HG03558 (cell line): ENCODE data around the gene IBA57.
"Not testable (repeated sequence)": the region's sequence is repeated elsewhere in the genome, so short reads cannot be mapped to it uniquely, and the experiment has no call there.

Experiments
- ATAC-seq: cut with Tn5 transposase; IDR thresholded peaks from one replicate; pipeline ENCODE4 v1.9.1; 2021; ENCODE audit warnings: moderate number of reproducible peaks; ENCODE audit not compliant: unreplicated experiment; ENCODE audit errors: extremely low read depth

Gene IBA57

GRCh38 chr1:228182296-228183030 lies 16.9 kb downstream of the IBA57 start:
- no peak for ATAC-seq

DNA sequence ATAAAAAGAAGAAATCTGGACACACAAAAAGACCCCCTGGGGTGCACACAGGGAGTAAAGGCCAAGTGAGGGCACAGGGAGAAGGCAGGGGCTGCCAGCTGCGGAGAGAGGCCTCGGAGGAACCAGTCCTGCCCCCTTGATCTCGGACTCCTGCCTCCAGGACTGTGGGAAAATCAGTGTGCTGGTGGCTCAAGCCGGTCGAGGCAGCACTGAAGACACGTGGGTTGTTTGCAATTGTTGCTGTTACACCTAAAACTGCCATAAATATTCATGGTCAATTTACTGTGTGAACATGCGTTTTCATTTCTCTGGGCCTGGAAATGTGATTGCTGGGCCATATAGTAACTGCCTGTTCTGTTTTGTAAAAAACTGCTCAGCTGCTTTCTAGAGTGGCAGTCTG lies 18.5 kb downstream of the IBA57 start:
- ATAC-seq: no peak

DNA sequence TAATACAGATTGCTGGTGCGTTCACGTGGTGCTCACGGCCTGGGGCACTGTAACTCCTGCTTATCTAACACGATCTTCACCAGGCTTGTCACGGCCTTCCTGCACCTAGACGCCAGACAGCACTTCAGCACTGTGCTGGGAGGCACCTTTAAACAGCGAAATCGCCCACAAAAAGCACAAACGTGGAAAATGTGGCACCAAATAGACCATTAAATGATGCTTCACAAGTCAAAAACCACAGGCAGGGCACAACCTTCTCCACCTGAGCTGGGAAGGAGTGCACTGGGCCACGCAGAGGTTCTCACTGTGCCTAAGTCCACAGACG lies 20.0 kb downstream of the IBA57 start:
- no peak for ATAC-seq

GRCh38 chr1:228188249-228188648 lies 22.6 kb downstream of the IBA57 start:
- ATAC-seq: not testable (repeated sequence)

GRCh38 chr1:228190182-228190581 lies 24.6 kb downstream of the IBA57 start:
- ATAC-seq: no peak

DNA sequence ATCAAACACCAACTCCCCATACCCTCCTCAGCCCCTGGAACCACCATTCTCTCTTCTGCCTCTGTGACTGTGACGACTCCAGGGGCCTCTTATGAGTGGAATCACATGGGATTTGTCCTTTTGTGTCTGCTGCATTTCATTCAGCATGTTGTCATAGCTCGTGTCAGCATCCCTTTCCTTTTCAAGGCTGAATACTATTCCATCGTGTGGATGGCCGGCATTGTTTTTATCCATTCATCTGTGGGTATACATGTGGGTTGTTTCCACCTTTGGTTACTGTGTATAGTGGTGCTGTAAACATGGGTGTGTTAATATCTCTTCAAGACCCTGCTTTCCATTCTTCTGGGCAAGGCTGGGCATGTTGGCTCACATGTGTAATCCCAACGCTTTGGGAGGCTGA lies 25.2 kb downstream of the IBA57 start:
- no peak for ATAC-seq

GRCh38 chr1:228194436-228194835 lies 28.8 kb downstream of the IBA57 start:
- ATAC-seq: no peak

- no peak for ATAC-seq
Observed at GRCh38 chr1:228194921-228195812, 29.6 kb downstream of the IBA57 start.

- ATAC-seq: no peak
Observed at GRCh38 chr1:228197555-228198147, 32.0 kb downstream of the IBA57 start.

DNA sequence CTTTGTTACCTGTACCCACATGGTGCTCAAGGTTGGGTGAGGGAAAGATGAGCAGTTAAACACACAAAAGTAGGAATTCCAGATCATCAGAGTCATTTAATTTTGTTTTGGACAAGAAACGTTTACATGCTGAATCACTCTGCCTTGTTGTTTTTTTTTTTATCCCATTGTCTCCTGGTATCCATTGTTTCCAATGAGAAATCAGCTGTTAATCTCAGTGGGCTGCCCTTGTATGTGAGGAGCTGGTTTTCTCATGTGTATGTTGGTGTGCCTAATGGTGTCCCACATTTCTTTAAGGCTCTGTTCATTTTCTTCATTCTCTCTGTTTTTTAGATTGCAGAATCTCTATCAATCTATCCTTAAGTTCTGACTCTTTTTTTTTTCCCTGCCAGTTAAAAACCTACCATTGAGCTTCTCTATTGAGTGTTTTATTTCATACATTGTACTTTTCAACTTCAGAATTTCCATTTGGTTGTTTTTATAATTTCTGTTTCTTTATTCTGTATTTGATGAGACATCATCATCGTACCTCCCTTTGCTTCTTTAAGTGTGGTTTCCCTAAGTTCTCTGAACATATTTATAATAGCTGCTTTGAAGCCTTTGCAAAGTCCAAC lies 33.5 kb downstream of the IBA57 start:
- no peak for ATAC-seq

DNA sequence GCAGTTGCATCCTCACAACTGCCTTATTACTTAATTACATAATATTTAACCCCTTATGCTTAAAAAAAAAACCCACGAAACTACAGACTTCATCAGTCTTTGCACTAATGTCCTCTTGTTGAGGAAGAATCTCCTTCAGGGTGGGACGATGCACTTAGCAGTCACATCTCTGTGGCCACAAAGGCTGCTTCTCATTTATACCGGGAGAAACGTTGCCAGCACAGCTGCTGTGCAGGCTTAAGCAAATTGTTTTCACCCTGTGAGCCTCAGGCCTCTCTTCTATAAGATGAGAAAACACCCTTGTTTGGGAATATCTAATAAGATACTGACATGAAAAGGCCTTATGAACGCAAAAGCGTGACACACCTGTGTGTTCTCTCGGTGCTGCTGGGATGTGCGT lies 39.4 kb downstream of the IBA57 start:
- no peak for ATAC-seq

DNA sequence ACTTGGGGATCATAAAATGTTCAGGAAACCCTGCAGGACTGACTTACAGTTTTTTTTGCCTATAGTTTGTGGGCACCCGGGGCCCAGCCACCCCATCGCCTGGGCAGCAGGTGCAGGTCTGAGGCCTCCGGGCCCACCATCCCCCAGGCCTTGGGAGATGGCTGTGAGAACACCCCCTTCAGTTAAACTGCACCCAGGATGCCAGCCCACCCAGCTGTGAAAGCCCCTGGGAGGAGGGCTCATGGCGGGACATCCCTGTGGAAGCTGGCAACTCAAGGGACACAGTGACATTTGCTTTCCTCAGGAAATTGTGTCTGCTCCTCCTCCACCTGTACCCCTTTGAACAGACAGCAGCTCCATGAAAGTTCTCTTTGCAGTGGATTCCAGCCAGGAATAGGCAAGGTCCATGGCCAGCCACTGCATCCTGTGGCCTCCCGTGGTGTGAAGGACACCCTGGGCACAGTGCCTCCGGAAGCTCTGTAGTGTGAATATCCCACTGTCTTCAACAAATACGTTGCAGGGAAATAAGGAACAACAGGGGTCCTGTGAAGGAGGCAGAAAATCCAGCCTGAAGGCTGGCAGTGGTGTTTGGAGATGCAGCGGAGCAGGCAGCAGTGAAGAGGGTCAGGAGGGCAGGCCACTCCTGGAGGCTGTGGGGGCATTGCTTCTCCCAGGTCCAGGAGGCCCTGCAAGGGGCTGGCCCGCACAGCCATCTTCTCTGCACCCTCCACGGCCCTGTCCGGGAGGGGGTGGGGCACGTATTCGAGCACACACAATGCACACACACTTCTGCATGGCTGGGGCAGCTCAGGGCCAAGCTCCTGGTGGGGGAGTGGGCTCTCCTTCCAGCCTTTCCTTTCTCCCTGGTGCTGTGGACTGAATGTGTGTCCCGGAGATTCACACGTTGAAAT lies 40.2 kb downstream of the IBA57 start:
- no peak for ATAC-seq

GRCh38 chr1:228206582-228207351 lies 41.2 kb downstream of the IBA57 start:
- ATAC-seq: no peak

GRCh38 chr1:228207381-228207810 lies 41.8 kb downstream of the IBA57 start:
- ATAC-seq: no peak

GRCh38 chr1:228207851-228208821 lies 42.5 kb downstream of the IBA57 start, which contains the start of gene OBSCN:
Gene OBSCN (plus strand): TSS chr1:228208044. CDS start chr1:228211784, 3,740 bp downstream.
- no peak for ATAC-seq

DNA sequence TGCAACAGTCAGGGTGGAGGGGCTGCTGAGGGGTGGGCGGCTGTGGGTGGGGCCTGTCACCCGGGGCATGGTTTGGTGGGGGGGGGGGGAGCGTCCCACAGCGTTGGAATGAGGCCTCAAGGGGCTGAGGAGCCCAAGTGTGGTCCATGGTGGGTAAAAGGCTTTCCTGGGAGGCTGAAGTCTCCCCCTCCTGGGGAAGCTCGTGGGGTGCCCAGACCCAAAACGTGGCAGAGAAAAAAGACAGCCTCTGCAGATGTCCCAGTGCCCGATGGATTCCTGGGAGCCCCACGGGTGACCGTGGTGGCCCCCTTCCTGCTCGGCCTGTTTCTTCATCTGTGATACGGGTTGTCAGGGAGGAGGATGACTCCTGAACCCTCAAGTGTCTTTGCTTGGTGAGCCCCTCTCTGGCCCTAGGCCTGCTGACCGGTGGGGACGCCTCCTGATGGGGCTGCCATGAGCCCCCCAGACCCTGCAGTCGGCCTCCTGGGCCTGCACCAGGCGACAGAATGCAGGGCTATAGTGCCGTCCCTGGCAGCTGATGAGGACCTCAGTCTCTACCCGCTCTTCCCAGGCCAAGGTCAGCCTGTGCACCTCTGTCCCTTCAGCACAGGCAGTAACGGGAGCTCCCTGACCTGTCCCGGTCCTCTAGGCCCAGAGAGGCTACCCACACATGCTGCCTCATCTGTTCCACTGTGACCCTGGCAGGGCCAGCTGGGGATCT lies 43.4 kb downstream of the IBA57 start:
- no peak for ATAC-seq

GRCh38 chr1:228209657-228210056 lies 44.1 kb downstream of the IBA57 start:
- ATAC-seq: no peak
